SW480 (cell line): Measurements from ENCODE around the gene TTLL11.
A peak's percentile ranks its signal among the peaks of the same experiment; 100 is the strongest.

Experiments used
- DNase-seq: peaks from one replicate; pipeline ENCODE4 v3.0.0-alpha.2; 2016; ENCODE audit warnings: low spot score

The TTLL11 gene

DNA sequence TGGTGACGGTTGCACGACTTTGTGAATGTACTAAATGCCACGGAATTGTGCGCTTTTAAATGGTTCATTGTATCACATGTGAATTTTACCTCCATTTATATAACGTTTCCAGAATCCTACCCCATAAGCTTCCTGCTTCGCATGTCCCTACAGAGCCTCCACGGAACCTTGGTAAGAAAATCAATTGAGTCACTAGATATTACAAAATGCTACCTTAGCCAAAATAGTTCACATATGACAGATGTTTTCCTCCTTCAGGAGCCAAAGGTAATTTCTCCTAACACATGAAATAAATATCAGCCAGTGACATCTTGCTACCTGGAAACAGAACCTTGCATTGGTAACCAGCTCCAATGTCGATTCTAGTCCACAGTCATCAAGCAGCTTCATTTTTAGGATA lies 125.1 kb downstream of the TTLL11 start:
- DNase-seq: no peak

DNA sequence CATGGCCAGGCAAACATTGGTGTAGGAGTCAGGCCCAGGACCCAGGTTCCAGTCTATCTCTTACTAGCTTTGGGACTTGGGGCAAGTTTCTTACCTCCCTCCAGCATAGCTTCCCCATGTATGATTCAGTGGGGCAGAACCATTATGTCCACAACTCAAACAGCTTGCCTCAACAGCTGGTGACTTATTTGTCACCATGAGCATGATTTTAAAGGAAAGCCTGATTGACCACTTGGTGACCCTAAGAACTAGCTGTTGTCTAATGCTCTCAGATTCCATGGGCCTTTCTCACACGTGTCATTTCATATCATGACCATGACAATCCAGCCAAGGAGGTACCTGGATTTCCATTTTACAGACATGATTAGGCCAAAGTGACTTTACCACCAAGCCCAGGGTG lies 126.4 kb downstream of the TTLL11 start:
- no peak for DNase-seq

DNA sequence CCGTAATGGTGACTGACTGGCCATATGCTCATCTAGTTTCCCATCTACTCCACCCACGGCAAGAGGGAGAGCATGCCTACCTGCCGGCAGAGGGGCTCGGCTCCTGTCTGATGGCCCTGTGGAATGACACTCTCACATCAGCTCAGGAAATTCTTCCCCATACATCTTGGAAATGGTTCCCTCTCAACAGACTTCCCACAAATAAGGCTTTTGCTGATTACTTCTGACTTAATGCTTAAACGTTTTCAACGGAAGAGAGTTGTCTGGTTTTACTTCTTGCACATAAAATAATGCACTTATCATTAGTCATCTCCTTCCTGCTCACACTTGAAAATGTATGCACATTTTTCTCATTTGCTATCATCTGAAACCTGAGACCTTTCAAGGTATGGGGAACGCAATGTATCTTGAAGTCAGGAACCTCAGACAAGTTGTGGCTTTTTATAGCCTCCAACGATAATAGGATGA lies 129.5 kb downstream of the TTLL11 start:
- no peak for DNase-seq

DNA sequence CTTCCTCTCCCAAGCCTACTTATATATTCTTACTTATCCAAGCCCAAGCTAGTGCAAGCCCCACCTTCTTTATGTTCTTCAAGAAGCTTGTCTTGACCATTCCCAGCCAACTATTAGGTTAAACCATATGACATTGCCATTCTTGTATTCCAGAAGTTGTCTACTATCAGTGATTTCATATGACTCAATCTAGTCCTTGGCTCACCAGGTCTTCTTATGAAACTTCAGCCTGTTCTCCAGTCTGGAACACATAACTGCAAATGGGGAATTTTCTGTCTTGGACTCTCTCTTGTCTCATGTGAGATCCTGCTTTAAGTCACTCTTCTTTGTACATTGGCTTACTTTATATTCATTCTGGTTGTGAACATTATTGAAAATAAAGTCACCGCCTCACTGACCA lies 130.7 kb downstream of the TTLL11 start:
- DNase-seq: no peak

DNA sequence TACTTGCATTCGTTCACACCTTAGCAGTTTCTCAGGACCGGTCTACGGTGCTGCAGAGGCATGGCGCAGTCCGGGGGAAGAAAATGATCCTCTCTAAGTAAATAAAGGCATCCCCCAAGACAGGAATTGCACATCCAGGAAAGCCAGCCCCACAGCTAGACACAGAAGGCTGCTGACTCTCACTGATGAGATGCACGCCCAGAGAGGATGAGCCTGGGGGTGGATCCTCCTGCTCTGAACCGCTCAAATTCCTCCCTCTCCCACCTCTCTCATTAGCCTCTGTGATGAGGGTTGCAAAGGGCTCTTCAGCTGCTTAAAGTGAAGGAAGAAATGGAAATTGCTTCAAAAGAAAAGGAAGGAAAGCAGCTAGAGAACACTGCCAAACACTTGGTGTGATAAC lies 132.4 kb downstream of the TTLL11 start:
- no peak for DNase-seq

DNA sequence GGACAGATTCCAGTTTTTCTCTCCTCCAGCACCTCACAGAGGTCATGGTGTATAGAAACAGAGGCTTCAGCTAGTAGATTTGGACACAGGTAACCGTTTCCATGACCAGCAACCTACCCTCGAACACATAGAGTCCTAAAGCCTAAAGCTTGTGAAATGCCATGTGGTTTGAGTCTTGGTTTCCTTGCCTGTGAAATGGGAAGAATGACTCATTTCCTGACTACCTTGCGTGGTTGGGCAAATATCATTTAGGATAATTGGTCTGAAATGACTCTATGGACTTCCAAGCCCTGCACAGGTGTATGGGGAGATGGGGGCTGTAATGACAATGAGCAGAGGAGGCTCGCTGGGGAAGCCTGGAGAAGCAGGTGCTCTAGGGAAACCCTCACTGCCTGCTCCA lies 134.6 kb downstream of the TTLL11 start:
- peak; percentile 39 for DNase-seq

DNA sequence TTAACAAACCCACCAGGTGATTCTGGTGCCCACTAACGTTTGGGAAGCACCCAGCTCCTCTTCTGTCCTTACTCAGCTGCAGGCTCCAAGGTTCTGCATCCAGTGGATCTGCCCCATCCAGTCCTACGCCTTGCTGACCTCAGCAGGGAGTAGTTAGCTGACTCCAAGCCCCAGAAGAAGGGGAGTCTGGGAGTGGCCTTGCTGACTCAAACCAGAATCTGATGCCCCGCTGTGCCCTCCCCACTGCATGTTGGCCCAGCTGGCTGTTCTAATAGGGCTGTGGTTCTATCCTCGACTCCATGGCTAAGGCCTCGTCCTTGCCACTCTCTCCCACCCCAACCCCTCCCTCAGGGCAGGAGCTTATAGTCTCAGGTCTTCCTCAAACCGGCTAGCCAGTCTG lies 136.3 kb downstream of the TTLL11 start:
- DNase-seq: no peak

DNA sequence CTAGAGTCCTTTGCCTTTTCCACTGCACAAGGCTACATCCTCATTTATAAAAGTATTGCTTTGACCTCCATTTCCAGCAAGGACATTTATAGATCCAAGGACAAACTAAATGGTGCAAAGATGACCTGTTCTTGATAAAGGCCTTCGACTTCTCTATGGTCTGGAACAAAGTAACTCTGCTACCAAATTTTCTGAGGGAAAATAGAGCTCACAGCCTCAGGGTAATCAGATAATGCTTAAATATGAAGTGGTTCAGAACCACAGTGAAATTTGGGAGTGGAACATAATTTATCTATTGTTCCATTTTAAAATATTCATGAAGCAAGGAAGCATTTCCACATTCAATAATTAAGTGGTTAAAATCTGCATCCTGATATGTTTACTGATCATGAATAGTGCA lies 137.5 kb downstream of the TTLL11 start:
- no peak for DNase-seq

DNA sequence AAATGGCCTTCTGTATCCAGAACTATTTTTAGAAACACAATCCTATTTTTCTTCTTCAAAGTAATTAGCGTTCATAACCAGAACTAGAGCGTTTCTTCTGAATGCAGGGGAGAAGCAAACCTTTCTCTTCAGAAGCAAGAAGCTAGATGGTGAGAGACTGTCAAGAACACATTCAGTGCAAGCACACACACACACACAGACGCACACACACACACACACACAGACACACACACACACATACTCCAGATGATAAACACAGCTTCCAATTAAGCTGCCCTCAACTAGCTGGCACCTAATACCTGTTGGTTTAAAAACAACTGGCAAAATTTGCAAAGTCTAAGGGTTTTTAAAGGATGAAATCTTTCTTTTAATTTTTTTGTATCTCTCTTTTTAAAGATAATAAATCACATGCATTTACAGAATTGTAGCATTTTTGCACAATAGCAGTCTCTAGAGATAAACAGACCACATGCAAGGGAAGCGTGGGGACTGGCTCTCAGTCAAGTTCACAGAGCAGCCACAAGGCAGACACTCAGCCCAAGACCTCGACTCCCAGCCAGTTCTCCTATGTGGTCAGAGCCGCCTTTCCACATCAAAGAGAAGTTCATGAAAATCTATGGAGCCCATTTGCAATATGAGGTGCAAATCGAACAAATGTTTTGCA lies 138.5 kb downstream of the TTLL11 start:
- peak; percentile 82 for DNase-seq

DNA sequence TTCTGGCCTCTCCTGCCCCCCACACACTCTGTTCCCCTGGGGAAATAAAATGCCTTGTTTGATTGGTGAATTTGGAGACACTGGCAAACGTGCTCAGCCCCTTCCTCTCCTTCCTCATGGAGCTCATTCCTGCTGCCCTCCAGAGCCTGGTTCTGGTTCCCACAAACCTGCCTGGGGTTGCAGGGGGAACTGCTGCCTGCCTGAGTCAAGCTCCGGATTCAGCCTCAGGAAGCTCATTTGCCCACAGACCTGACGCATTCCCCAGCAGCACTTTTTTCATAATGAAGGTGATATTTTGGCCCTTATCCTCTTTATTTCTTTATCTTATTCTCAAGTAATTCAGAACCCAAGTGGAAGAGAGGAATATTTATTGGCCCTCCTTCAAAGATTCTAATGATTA lies 140.5 kb downstream of the TTLL11 start:
- DNase-seq: no peak

DNA sequence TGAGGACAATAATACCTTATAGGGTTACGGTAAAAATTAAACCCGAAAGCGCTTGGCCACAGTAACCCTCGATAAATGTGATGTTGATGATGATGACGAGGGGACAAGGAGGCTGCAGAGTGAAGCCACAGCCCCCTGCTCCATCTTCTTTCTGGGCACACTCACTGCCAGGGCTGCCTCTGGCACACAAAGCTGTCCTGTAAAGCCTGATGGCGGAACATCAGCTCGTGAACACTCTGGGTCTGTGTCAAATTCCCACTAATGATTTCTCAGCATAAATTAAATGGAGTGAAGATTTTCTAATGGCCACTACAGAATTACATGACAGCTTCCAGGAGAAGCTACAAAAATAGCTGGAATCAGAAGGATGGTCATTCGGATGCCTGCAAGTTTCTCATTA lies 142.2 kb downstream of the TTLL11 start:
- no peak for DNase-seq

DNA sequence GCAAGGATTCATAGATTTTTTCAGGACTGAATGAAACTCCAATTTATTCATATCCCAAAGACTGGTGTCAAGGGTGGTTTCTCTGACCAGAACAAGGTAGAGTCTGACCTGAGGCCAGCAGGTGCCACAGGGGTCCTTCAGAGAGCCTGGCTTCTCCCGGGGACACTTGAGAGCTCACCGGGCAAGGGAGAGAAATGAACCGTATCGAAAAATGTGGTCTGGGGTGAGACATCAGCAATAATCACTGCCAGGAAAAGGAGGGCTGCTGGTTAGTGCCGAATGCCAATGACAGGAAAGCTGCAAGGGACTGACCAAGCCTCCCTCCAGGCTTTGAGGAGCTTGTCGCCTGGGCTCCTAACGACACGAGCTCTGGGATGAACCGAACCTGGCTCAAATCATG lies 142.7 kb downstream of the TTLL11 start:
- no peak for DNase-seq

DNA sequence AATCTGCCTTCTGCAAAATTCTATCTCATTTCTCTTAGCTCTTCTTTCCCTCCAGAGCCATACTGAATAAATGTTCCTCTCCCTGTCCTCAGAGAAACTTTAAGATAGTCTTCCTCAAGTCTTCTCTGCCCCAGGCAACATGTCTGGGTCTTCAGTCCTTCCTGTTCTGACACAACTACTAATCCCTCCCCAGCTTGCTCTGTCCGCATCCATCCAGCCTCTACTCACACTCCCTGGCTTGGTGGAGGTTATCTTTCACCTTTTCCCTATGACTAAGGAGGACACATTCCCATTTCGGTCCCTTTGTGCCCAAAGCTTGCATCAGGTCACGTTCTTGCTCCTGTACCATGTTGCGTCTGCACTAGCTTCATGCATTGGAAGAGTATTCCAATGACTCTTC lies 143.3 kb downstream of the TTLL11 start:
- no peak for DNase-seq

DNA sequence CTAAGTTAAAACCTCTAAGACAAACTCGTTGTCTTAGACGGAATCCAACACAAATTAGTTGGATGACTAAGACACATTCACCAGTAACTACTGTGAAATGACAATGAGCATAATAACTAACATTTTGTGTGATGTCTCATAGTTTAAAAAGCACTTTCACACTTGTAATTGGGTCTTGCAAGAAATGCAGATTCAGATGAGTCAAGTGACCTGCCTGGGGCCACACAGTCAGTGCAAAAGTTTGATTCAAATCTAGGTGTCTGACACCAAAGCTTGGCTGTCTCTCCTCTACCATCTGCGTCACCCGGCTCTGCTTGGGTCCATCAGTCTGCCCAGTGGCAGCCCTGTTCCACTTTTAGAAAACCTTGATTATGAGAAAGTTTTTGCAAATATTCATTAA lies 143.7 kb downstream of the TTLL11 start:
- DNase-seq: no peak

DNA sequence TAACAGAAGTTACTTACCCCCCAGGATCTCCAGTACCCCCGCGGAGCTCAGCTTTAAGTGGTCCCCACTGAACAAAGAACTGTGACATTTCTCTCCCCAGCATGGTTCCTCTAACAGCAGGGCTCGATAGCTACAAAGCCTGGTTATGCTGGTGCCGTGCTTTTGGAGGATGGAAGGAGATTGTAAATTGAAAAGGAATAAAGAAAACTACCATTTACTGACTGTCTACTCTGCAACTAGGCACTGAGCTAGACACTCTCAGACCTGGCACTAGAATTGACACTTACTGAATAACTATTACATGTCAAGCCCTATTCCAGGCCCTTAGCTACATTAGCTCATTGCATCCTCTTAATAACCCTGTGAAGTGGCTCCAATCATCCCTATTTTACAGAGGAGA lies 145.3 kb downstream of the TTLL11 start:
- DNase-seq: no peak

DNA sequence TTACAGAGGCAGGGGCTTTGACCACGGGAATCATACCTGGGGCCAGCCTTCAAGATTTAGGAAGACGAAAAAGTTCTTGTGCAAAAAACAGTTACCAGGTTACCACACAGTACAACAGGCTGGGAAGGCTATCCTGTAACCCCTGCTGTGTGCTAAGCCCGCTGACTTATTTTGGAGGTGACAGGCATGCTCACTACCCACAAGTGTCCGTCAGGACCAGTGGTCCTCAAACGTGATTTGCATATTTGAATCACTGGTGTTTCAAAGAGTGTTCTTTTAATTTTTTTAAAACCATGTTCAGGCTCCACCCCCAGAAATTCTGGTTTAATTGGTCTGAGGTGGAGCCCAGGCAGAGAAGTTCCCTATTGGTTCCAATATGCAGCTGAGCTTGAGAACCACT lies 146.6 kb downstream of the TTLL11 start:
- no peak for DNase-seq

DNA sequence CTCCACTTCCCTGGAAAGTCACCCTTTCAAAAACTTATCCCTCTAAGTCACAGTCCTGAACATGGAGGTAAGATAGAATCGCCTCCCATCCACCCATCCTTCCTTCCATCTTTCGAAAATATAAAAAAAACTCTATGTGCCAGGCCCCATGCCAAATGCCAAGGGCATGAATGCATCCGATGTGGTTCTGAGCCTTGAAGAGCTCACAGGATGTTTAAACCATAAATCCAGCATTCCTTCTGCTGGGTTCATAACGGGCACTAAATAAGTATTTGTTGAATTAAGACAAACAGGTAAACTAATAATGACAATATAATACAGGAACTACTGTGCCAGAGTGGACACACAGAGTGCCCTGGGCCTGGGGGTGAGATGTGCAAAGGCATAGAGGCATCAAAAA lies 147.3 kb downstream of the TTLL11 start:
- DNase-seq: no peak

DNA sequence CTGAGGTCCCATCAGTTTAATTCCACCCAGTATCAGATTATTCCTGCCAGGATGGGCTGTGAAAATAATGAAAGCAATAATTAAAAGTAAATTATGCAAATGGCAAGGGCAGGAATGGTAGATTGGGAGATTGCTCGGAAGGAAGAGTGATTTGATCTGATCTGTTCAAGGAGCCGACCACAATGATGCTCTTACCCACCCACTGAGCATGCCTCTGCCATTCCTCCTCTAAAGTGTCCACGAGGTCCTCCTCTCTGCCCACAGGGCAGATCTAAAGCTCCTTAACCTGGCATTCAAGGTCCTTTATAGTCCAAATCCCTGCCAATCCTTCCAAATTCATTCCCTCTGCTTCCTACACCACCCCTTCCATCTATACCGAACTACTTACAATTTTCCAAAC lies 147.8 kb downstream of the TTLL11 start:
- DNase-seq: no peak

DNA sequence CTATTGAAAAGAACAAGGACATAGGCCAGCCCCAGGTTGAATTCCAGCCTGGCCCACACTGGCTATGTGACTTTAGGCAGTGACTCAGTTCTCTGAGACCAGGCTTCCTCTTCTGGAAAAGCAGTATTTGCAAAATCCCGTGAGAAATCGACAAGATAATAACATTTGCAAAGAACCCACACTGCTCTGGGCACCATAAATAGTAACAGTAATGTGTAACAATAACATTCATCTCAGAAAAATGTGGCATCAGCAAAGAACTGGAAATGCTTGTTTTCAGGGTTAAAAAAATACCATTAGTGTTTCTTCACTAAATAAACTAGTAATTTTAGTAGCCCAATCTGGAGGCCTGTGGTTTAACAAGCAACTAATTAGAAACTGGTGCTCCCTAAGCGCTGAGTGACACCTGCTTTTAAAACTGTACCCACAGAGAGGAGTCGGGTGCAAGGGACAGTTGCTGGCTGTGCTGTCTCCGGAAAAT lies 148.4 kb downstream of the TTLL11 start:
- no peak for DNase-seq

DNA sequence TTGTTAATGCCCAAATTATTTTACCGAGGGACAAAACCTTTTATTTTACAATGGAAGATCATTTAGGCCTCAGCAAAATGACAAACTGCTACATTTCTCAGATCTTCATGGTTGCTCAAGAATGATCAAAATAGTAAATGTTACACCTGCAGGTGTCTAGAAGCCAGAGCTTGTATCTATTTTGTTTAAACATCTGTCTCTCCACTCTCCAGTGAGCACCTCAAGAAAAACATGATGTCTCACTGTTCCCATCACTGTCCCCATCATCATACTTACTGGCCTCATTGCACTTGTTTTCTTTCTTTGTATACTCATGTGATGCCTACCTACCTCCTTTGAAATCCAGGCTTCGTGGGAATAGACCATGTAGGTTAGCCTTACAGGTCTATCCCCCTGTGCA lies 149.6 kb downstream of the TTLL11 start:
- no peak for DNase-seq

DNA sequence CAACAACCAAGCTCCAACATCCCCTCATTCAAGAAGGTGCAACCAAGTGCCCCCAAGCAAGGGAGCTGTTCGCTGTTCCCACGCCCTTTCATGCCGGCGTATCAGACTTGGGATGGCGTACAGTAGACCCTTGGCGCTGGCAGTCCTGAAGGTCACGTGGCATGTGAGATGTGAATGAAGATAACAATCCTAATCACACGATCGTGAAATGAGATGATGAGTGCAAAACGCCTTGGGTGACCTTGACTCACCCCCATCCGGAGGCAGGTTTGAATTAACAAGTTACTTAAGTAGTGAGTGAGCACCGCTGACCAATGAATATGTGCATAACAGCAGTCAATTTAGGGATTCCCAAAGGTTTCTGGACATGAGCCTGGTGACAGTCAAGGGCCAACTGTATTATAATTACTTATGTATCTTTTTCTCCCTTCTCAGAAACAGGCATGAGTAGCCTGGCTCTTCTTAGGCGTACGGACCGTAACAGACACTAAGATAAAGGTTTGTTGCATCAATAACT lies 150.2 kb downstream of the TTLL11 start:
- DNase-seq: no peak

DNA sequence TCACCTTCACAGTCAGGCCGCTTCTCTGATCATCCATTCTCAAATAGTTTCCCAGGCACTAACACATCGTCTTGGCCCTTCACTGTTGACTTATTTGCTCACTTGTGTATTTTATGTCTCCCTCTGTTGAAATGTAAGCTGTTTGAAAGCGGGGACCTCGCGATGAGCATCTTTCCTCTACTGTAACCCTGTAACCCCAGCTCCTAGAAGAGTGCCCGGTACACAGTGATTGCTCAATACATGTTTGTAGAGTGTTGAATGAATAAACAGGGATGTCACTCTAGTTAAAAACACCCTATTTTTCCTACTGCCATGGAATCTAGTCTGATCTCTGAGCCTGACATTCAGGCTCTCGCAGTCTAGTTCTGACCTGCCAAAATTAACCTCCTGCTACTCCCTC lies 150.8 kb downstream of the TTLL11 start:
- no peak for DNase-seq

DNA sequence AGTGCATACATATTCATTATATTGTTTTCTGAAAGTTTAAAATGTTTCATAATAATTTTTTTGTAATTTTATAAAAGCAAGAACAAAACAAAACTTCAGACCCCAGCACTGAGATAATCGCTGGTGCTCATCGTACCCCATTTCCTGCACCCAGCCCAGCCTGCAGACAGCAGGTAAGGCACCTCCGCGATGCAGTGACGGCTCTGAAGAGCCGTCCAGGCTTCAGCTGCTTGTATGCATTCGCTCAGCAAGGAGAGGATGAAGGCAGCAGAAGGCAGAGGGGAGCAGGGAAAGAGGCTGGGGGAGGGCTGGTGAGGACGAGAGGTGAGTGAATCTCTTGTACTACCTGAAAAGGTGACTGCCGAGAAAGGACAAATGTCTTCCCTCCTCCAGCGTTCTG lies 153.5 kb downstream of the TTLL11 start:
- DNase-seq: no peak

DNA sequence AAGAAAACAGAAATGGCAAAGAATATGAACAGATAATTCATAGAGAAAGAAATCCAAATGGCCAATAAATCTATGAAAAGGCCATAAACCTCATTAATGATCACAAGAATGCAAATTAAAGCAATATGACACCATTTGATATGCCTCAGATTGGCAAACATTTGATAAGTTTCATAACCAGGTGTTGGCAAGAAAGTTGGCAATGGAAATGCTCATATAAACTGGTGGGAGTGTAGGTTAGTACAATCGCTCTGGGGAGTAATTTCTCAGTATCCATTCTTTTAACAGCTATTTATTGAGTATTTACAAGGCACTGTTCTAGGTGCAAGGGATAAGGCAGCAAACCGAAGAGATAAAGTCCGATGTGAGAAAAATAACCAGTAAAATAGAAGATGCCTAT lies 154.5 kb downstream of the TTLL11 start:
- DNase-seq: no peak
